ENCODE data around the gene SKIDA1. TPM values are rescaled to one million over a fixed set of nuclear protein-coding genes. Genes with fewer than 3 reads are reported as not detected.

The SKIDA1 gene
- total and polyA plus RNA-seq, 4 donors: 0.63 to 2.6 (median 1.6) TPM

GRCh38 chr10:21521751-21522533, 3.5 kb downstream of the SKIDA1 start (continued):
- TF ChIP-seq REST (IDR thresholded peaks at IDR 0.05): no peak
- TF ChIP-seq YY1 (IDR thresholded peaks at IDR 0.05): no peak

GRCh38 chr10:21520949-21521348, 4.5 kb downstream of the SKIDA1 start:
- no peaks in the 10 kb centered on the region for H3K36me3 ChIP-seq (ENCODE audit: control insufficient read depth in 4 of 4, insufficient read depth in 3 of 4, low read depth in 1 of 4, low read length in 3 of 4)
- H3K27ac ChIP-seq (ENCODE audit: low read depth in 1 of 2, low read length in 2 of 2): no peak overlapping the region
- H3K9ac ChIP-seq (ENCODE audit: low read depth in 1 of 2, low read length in 2 of 2): no peak overlapping the region
- TF ChIP-seq ATF3 (IDR thresholded peaks at IDR 0.05) (no peak), CTCF (IDR thresholded peaks at IDR 0.05; ENCODE audit: low read depth, low read length, missing input control) (no peak), FOXA2 (IDR thresholded peaks at IDR 0.05) (no peak), JUND (IDR thresholded peaks at IDR 0.05) (no peak), REST (IDR thresholded peaks at IDR 0.05) (no peak), HNF4G (IDR thresholded peaks at IDR 0.05) (no peak), SP1 (IDR thresholded peaks at IDR 0.05) (no peak), RAD21 (IDR thresholded peaks at IDR 0.05) (no peak), HNF4A (conservative IDR thresholded peaks at IDR 0.05) (no peak), YY1 (IDR thresholded peaks at IDR 0.05) (no peak), FOXA1 (IDR thresholded peaks at IDR 0.05) (no peak), ZBTB33 (IDR thresholded peaks at IDR 0.05) (no peak)
- no peaks in the 10 kb centered on the region for H3K9me3 ChIP-seq (ENCODE audit: control insufficient read depth in 4 of 4, low read length in 3 of 4)
- H3K4me1 ChIP-seq (ENCODE audit: control insufficient read depth in 4 of 4, insufficient read depth in 4 of 4, low read length in 3 of 4): peaks cover 0 to 48% (median 30%) of the 10 kb centered on the region in 4 donors
- no peak overlapping the region for H3K4me3 ChIP-seq (ENCODE audit: low read depth in 1 of 3, low read length in 3 of 3)
- 78% methylated on average over 8 of the region's 8 CpGs for WGBS
- no peak for DNase-seq (ENCODE audit: low spot score)
- H3K27me3 ChIP-seq (ENCODE audit: control insufficient read depth in 4 of 4, insufficient read depth in 4 of 4, low read length in 3 of 4): no peaks in the 10 kb centered on the region

Data from liver (tissue), 9 donors.